GM20000 (cell line): ENCODE data around the gene TRMT112.
A peak's percentile ranks its signal among the peaks of the same experiment; 100 is the strongest.

Source experiments
- DNase-seq: peaks from one replicate; pipeline ENCODE4 v3.0.0; 2012; ENCODE audit warnings: low spot score
- TF ChIP-seq, protein P1 (sequence below): IDR thresholded peaks from 2 replicates; pipeline ENCODE4 v1.5.1; 2012; ENCODE audit warnings: mild to moderate bottlenecking, control low read depth; ENCODE audit errors: extremely low read depth, missing control alignments

TRMT112 gene

GRCh38 chr11:64355078-64355940 is 38.0 kb upstream of the TRMT112 start:
- DNase-seq, result peak; percentile 87
- TF ChIP-seq, protein P1, sequence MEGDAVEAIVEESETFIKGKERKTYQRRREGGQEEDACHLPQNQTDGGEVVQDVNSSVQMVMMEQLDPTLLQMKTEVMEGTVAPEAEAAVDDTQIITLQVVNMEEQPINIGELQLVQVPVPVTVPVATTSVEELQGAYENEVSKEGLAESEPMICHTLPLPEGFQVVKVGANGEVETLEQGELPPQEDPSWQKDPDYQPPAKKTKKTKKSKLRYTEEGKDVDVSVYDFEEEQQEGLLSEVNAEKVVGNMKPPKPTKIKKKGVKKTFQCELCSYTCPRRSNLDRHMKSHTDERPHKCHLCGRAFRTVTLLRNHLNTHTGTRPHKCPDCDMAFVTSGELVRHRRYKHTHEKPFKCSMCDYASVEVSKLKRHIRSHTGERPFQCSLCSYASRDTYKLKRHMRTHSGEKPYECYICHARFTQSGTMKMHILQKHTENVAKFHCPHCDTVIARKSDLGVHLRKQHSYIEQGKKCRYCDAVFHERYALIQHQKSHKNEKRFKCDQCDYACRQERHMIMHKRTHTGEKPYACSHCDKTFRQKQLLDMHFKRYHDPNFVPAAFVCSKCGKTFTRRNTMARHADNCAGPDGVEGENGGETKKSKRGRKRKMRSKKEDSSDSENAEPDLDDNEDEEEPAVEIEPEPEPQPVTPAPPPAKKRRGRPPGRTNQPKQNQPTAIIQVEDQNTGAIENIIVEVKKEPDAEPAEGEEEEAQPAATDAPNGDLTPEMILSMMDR, result peak; percentile 73

- TF ChIP-seq, protein P1, result no peak
- no peak for DNase-seq
These were observed 36.6 kb upstream of the TRMT112 start for GRCh38 chr11:64353715-64354506.

DNA sequence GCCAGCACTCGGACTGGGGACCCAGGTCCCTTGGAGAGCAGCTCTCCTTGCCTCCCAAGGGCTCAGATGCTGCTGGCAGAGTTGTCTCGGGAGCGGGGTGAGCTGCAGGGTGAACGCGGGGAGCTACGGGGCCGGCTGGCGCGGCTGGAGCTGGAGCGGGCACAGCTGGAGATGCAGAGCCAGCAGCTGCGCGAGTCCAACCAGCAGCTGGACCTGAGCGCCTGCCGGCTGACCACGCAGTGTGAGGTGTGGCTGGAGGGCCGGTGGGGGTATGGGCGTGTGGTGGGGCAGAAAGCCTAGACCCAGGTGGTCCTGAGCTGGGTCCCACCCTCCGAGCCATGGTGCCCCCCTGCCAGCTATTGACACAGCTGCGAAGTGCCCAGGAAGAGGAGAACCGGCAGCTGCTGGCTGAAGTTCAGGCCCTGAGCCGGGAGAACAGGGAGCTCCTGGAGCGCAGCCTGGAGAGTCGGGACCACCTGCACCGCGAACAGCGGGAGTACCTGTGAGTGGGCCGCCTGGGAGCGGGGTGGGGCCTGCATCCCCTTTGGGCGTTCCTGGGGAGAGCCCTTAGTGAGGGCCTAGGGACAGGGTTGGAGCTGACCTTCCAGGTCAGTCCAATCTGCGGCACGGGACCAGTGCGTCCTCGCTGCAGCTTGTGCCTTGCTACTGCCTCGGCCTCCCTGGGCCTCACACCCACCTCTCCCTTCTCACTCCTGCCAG is 35.8 kb upstream of the TRMT112 start:
- TF ChIP-seq, protein P1, result no peak
- DNase-seq, result no peak

DNA sequence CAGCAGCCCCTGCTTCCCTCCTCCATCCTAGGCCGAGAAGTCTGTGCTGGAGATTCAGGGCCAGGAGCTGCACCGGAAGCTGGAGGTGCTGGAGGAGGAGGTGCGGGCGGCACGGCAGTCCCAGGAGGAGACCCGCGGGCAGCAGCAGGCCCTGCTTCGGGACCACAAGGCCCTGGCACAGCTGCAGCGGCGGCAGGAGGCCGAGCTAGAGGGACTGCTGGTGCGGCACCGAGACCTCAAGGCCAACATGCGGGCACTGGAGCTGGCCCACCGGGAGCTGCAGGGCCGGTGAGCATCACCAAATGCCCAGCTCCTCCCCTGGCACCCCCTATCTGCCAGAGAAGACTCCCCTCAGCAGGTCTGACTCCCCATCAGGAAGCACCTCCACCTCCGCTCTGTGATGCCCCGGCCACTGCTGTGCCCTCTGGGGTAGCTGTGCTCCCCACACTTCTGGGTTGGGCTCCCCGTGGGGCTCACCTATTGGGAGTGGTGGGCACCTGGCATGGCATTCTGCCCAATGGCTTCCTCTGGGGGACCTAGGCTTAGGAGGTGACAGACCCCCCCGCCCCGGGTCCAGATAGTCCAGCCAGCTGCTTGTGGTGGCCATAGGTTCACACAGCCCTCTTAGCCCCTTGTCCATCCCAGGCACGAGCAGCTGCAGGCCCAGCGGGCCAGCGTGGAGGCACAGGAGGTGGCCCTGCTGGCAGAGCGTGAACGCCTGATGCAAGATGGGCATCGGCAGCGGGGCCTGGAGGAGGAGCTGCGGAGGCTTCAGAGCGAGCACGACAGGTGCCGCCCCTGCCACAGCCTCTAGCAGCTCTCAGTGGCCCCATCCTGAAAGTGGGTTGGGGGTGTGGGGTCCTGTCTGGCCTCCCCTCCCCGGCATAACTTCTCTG is 35.0 kb upstream of the TRMT112 start:
- DNase-seq, result no peak
- TF ChIP-seq, protein P1, result no peak

GRCh38 chr11:64351136-64351631 is 33.8 kb upstream of the TRMT112 start:
- DNase-seq, result no peak
- TF ChIP-seq, protein P1, result no peak

- DNase-seq, result no peak
These were observed 32.0 kb upstream of the TRMT112 start for GRCh38 chr11:64349404-64349803.

More at GRCh38 chr11:64349404-64349803, 32.0 kb upstream of the TRMT112 start:
- TF ChIP-seq, protein P1, result no peak
